ENCODE data around the gene DNA2. TPM values are rescaled to one million over a fixed set of nuclear protein-coding genes. Genes with fewer than 3 reads are reported as not detected.

Gene DNA2
- polyA plus RNA-seq, 1 experiment, result 2.5 TPM

DNA sequence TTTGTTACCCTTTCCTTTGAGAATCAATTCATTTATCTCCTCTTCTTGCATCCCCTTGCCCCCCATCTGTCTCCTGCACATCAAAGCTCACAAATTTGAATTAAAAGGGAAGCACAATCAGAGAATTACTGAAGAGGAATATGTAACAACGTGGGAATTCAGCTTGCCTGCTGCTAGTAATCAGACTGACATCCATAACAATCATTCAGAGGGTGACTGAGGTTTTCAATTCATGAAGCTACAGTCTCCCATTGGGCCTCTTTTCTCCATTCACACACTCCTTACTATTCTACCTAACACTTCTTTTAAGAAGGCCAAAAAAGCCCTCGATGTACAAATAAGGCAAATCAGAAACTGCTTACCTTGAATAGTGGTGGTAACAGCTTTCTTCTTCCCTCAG, 24.3 kb upstream of the DNA2 start:
- Histone ChIP-seq H3K27me3 (ENCODE audit: control insufficient read depth, insufficient read depth, low read length) (no peaks in the 10 kb centered on the region), H3K4me3 (ENCODE audit: low read depth, low read length) (no peak overlapping the region), H3K27ac (ENCODE audit: low read depth, low read length) (no peak overlapping the region), H3K9me3 (ENCODE audit: control insufficient read depth, insufficient read depth, low read length) (no peaks in the 10 kb centered on the region)
- ChIA-PET POLR2A (no interaction called here), CTCF (no interaction called here)
- DNase-seq (ENCODE audit: low read depth, low spot score), result no peak
- TF ChIP-seq, protein P1, sequence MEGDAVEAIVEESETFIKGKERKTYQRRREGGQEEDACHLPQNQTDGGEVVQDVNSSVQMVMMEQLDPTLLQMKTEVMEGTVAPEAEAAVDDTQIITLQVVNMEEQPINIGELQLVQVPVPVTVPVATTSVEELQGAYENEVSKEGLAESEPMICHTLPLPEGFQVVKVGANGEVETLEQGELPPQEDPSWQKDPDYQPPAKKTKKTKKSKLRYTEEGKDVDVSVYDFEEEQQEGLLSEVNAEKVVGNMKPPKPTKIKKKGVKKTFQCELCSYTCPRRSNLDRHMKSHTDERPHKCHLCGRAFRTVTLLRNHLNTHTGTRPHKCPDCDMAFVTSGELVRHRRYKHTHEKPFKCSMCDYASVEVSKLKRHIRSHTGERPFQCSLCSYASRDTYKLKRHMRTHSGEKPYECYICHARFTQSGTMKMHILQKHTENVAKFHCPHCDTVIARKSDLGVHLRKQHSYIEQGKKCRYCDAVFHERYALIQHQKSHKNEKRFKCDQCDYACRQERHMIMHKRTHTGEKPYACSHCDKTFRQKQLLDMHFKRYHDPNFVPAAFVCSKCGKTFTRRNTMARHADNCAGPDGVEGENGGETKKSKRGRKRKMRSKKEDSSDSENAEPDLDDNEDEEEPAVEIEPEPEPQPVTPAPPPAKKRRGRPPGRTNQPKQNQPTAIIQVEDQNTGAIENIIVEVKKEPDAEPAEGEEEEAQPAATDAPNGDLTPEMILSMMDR (IDR thresholded peaks at IDR 0.05; ENCODE audit: low read depth, low read length), result no peak

DNA sequence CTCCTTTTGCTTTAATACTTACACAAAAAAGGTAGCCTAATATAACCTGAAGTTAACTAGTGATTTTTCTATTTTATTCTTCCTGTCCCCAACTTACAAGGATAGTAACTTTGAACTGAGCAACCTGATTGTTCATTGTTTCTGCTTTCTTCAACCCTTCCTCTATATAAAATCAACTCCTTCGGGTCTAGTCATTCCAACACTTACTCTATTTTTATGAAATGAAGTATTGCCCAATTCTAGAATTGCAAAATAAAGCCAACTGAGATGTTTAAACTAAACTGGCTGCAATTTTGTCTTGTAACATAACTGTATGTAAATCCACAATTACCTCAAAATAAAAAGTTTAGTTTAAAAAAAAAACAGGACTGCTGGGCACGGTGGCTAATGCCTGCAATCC, 20.3 kb upstream of the DNA2 start:
- H3K27ac ChIP-seq (ENCODE audit: low read depth, low read length), result no peak overlapping the region
- no peak for DNase-seq (ENCODE audit: low read depth, low spot score)
- H3K27me3 ChIP-seq (ENCODE audit: control insufficient read depth, insufficient read depth, low read length), result no peaks in the 10 kb centered on the region
- ChIA-PET CTCF (no interaction called here), POLR2A (interaction anchor here (0.7 kb wide), 1 partner anchor 37 kb away, joined by 4 read pairs; no protein-coding TSS in a partner anchor)
- no peaks in the 10 kb centered on the region for H3K9me3 ChIP-seq (ENCODE audit: control insufficient read depth, insufficient read depth, low read length)
- H3K4me3 ChIP-seq (ENCODE audit: low read depth, low read length), result no peak overlapping the region
- TF ChIP-seq, protein P1 (IDR thresholded peaks at IDR 0.05; ENCODE audit: low read depth, low read length), result no peak

DNA sequence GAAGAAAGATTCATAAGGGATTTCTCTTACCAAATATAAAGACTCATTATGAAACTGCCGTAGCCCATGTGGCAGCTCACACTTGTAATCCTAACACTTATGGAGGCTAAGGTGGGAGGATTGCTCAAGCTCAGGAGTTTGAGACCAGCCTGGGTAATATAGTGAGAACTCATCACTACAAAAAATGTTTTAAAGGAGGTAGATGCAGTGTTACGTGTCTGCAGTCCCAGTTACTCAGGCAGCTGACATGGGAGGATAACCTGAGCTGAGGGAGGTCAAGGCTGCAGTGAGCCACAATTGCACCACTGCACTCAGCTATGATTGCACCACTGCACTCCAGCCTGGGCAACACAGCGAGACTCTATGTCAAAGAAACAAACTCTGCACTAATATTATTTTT, 18.1 kb upstream of the DNA2 start:
- no peaks in the 10 kb centered on the region for H3K27me3 ChIP-seq (ENCODE audit: control insufficient read depth, insufficient read depth, low read length)
- CTCF ChIA-PET, result interaction anchor here (0.6 to 1.5 kb wide), 2 partner anchors 83 to 466 kb away, joined by 3 to 4 read pairs; partner anchors contain the start of genes DDX21 and RUFY2
- DNase-seq (ENCODE audit: low read depth, low spot score), result no peak
- H3K27ac ChIP-seq (ENCODE audit: low read depth, low read length), result no peak overlapping the region
- POLR2A ChIA-PET, result interaction anchor here (0.5 to 0.7 kb wide), 2 partner anchors 108 to 114 kb away, joined by 5 to 6 read pairs; no protein-coding TSS in a partner anchor
- H3K9me3 ChIP-seq (ENCODE audit: control insufficient read depth, insufficient read depth, low read length), result no peaks in the 10 kb centered on the region
- no peak overlapping the region for H3K4me3 ChIP-seq (ENCODE audit: low read depth, low read length)
- TF ChIP-seq, protein P1 (IDR thresholded peaks at IDR 0.05; ENCODE audit: low read depth, low read length), result no peak

DNA sequence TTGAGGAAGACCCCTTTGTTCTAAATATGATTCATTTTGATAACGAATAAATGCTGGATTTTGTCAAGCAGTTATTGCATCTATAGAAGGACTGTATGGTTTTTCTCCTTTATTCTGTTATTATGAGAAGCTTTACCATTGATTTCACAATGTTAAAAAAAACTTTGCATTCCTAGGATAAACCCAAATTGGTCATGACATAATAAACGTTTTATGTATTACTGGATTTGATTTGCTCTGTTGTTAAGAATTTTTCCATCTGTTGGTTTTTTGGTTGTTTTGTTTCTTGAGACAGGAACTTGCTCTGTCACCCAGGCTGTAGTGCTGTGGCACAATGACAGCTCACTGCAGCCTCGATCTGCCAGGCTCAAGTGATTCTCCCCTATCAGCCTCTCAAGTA, 2.2 kb upstream of the DNA2 start:
- Histone ChIP-seq H3K27me3 (ENCODE audit: control insufficient read depth, insufficient read depth, low read length) (no peaks in the 10 kb centered on the region), H3K4me3 (ENCODE audit: low read depth, low read length) (no peak overlapping the region), H3K9me3 (ENCODE audit: control insufficient read depth, insufficient read depth, low read length) (no peaks in the 10 kb centered on the region), H3K27ac (ENCODE audit: low read depth, low read length) (no peak overlapping the region)
- ChIA-PET CTCF (no interaction called here), POLR2A (interaction anchor here (0.6 to 0.7 kb wide), 2 partner anchors 75 to 514 kb away, joined by 3 to 4 read pairs; no protein-coding TSS in a partner anchor)
- no peak for DNase-seq (ENCODE audit: low read depth, low spot score)
- TF ChIP-seq, protein P1 (IDR thresholded peaks at IDR 0.05; ENCODE audit: low read depth, low read length), result no peak

DNA sequence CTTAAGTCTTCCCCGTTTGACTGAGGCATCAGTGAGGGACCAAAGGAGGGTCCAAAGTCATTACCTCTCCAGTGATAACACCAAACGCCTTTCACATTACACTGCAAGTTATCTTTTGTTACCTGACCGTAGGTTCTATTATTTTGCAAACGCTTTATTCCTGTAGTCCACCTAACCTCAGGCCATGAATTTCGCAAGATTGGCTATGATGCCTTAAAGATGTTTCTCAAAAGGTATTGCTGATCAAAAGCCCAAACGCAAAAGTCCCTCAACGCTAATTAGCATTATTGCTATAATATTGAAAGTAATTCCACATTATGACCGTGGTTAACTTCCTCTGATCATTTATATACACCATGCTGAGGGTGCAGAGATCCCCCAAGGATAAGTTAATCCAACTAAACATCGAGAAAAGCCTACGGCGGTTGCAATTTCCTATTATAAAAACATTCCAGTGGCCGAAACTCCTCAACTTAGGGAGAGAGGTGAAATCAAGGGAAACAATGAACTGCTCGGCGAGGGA, 649 bp downstream of the DNA2 start:
- H3K9me3 ChIP-seq (ENCODE audit: control insufficient read depth, insufficient read depth, low read length), result no peaks in the 10 kb centered on the region
- TF ChIP-seq, protein P1 (IDR thresholded peaks at IDR 0.05; ENCODE audit: low read depth, low read length), result no peak
- H3K4me3 ChIP-seq (ENCODE audit: low read depth, low read length), result peak overlapping the region; percentile 82
- no peaks in the 10 kb centered on the region for H3K27me3 ChIP-seq (ENCODE audit: control insufficient read depth, insufficient read depth, low read length)
- DNase-seq (ENCODE audit: low read depth, low spot score), result no peak
- ChIA-PET POLR2A (no interaction called here), CTCF (interaction anchor here (1.0 kb wide), 1 partner anchor 64 kb away, joined by 3 read pairs; the partner anchor contains the start of gene RUFY2)
- H3K27ac ChIP-seq (ENCODE audit: low read depth, low read length), result peak overlapping the region; percentile 58
